HG02642 (cell line): ENCODE measurements around the gene ABCC6.
"Not testable (repeated sequence)": the region's sequence is repeated elsewhere in the genome, so short reads cannot be mapped to it uniquely, and the experiment has no call there.

Experiments used
- ATAC-seq: cut with Tn5 transposase; IDR thresholded peaks from one replicate; pipeline ENCODE4 v1.9.1; 2021; ENCODE audit warnings: mild to moderate bottlenecking; ENCODE audit not compliant: unreplicated experiment, poor library complexity

Gene ABCC6

DNA sequence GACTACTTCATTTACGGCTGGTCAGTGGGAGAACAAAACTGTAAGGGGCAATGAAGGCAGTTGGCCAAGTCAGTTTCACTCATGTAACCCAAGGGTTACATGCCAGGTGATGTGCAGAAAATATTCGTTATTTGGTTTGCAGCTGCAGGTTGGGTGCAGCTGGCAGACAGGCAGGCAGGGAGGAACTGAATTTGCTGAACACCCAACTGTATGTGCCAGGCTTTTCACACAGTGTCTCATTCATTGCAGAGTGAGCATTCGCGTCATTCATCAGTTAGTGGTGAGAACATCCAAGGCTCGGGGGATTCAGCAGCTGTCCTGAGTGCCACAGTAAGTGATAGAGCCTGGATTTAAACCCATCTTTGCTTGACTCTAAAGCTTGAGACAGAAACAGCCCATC is 59.7 kb downstream of the ABCC6 start:
- ATAC-seq, result no peak

DNA sequence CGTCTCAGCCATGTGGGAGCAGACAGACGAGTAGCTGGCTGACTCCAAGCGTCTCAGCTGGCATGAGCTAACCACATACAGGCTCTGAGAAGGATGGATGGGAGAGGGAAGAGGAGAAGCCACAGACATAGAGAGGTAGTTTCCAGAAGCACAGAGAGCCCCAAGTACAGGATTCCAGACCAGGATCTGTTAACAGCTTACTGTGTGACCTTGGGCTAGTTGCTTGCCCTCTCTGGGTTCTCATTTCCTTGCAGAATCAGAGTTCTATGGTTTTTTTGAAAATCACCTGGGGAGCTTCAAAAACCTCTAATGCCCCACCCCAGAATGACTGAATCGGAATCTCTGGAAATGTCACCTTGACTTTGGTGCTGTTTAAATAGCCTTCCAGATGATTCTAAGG is 60.2 kb downstream of the ABCC6 start:
- ATAC-seq, result no peak

DNA sequence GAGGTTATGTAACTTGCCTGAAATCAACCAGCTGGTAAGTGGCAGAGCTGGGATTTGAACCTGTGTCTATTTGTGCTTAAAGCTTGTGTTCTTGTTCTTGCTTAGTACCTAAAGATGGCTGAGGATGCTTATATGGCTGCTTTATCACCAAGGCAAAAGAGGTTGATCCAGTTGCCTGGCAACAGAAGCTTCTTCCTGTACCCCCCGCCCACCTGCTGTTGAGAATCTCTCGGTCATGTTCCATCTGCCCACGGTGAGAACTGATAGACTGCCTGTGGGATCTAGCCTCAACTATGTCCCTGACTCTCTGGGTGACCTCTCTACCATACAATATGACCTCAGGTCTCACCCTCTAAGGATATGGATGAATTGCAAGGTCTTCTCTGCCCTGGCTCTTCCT is 60.7 kb downstream of the ABCC6 start:
- ATAC-seq, result no peak

GRCh38 chr16:16161840-16162239 is 61.5 kb downstream of the ABCC6 start:
- not testable (repeated sequence) for ATAC-seq

- ATAC-seq, result no peak
Observed at GRCh38 chr16:16161319-16161718, 62.0 kb downstream of the ABCC6 start.

DNA sequence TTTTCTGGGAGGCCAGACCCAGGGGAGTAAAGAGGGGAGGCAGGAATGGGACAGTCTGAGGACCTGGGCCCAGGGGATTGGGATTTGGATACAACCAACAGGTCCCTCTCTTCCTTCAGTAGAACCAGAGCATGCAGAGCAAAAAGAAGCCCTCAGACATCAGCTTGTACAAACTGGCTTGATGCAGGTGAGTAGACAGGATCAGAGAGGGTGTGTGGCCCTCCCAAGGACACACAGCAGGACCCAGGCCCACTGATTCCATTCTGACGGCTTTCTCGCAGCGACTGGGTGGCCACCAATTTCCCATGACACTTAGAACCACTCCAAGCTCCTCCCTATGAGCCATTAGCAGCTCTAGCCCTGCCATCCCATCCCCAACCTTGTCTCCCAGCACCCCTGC is 63.6 kb downstream of the ABCC6 start:
- ATAC-seq, result no peak

DNA sequence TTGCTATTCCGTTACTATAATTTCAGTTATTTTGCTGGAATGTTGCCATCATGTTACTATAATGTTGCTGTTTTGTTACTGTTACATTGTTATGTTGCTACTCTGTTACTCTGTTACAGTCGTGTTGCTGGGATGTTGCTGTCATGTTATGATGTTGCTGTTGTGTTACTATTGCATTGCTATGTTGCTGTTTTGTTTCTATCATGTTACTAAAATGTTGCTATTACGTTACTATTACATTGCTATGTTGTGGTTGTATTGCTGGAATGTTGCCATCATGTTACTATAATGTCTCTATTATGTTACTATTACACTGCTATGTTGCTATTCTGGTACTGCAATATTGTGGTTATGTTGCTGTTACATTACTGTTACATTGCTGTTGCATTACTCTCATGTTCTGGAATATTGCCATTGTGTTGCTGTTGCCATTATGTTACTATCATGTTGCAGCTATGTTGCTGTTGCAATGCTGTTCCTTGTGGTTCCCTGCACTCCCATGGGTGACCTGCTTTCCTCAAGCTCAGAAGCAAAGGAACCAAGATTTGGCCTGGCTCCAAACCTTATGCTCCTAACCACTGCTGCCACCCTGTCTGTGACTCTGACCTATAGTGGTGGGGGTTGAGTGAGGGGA is 64.4 kb downstream of the ABCC6 start:
- ATAC-seq, result no peak

DNA sequence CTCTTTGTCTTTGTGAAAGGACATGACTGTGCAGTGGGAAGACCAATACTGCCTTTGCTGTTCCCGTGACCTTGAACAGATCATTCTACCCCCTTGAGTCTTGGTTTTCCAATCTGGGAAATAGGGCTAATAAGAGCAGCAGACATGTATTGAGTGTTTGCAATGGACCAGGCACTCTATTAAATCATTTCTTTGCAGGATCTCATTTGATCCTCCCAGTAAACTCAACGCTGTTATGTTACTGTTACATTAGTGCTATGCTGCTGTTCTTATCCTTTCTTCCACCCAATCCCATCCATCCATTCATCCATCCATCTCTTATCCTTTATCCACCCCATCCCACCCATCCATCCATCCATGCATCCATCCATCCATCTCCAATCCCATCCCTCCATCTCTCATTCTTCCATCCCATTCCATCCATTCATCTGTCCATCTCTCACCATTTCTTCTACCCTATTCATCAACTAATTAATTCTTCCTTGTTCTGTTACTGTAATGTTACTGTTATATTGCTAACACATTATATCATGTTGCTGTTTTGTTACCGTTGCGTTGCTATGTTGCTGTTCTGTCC is 65.1 kb downstream of the ABCC6 start:
- ATAC-seq, result no peak

DNA sequence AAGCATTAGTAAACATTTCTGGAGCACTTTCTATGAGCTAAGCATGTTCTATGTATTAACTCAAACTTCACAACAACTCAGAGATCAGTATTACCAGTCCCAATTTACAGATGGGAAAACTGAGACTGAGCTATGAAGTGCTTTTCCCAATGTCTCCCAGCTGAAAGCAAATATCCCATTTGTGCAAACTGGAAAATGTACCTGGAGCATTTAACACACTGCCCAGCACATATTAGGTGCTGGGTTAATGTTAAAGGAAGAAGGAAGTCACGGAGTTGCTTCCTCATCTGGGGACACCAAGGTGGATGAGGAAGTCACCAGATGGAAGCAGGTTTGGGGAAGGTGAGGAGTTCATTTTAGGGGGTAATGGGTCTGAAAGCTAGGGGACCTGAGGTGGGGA is 66.1 kb downstream of the ABCC6 start:
- ATAC-seq, result no peak

GRCh38 chr16:16155234-16155633 is 68.1 kb downstream of the ABCC6 start:
- ATAC-seq, result no peak

DNA sequence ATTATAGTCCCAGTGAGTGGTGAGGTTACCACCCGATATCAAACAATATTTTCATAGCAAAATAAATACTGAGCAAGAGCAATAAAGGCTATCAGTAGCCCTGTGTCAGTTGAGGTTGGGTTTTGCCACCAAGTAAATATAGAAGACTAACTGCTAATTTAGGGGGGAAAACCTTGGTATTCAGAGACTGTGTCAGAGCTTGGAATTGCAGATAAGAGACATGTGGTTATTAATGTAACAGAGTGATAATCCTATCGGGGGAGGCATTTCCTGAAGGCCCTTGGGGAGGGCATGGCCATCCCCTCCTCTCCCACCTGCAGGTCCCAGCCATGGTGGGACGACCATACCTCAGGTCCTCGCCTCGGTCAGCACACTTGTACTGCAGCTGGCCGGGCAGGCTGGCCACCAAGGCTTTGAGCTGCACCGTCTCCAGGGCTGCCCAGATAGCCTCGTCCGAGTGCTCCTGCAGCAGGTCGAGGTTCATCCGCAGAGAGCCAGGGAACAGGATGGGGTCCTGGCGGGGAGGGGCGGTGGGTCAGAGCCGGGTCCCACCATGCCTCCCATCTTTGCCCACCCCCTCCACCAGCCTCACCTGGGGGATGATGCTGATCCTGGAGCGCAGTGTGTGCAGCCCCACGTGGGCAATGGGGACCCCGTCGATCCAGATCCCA is 68.9 kb downstream of the ABCC6 start:
- no peak for ATAC-seq

GRCh38 chr16:16153000-16153399 is 70.3 kb downstream of the ABCC6 start:
- ATAC-seq, result not testable (repeated sequence)

- ATAC-seq, result no peak
Observed at GRCh38 chr16:16151315-16151714, 72.0 kb downstream of the ABCC6 start.

- no peak for ATAC-seq
Observed at GRCh38 chr16:16150878-16151152, 72.5 kb downstream of the ABCC6 start.

- no peak for ATAC-seq
Observed at GRCh38 chr16:16150117-16150877, 73.0 kb downstream of the ABCC6 start.

DNA sequence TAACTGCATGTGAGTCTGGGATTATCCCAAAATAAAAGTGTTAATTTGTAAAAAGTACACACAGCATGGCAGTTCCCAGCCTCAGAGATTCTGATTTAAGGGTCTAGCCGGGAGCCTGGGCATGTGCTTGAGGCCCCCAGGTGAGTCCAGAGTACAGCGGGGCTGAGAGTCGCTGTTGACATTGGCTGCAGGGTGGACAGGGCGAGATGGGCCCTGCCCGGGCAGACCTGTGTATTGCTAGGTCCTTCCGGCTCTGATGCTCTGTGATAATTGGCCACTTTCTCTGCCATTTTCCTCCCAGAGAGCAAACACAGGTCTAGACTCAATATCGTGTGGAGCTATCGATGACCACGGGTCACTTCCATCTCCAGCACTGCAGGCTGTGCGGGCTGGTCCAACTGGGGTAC is 73.6 kb downstream of the ABCC6 start:
- ATAC-seq, result no peak

- ATAC-seq, result no peak
Observed at GRCh38 chr16:16148755-16149154, 74.5 kb downstream of the ABCC6 start.

- not testable (repeated sequence) for ATAC-seq
Observed at GRCh38 chr16:16148000-16148599, 75.2 kb downstream of the ABCC6 start.

DNA sequence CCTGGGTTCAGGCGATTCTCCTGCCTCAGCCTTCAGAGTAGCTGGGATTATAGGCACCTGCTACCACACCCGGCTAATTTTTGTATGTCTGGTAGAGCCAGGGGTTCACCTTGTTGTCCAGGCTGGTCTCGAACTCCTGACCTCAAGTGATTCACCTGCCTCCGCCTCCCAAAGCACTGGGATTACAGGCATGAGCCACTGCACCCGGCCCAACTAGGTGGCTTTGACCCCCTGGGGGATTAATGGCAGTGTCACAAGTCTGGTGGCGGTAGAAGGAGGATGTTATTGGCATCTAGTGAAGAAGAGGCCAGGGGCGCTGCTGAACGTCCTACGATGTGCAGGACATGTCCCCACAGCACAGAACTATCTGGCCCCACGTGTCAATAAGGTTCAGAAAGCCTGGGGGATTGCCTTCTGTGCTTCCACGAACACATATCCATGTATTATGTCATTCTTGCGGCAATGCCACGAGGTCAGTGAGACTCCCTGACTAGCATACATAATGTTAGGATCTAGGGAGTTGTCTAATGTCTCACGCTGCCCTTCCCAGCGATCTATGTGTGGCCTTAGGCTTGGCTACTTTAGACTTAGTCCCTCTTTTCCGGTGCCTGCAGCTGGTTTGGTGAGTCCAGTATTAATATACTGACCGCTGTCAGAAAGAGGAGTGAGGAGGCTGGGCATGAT is 75.8 kb downstream of the ABCC6 start:
- no peak for ATAC-seq
